GM23338 (cell line): Measurements from ENCODE around the gene ISG20.

Source experiments
- CREB1 ChIP-seq: fragments of 250-450 bp; sonication (Bioruptor Pico); IDR thresholded peaks from 2 replicates; pipeline ENCODE4 v1.5.0; 2020; ENCODE audit warnings: low read depth, mild to moderate bottlenecking, moderate library complexity
- ETS1 ChIP-seq: IDR thresholded peaks from 2 replicates; pipeline ENCODE4 v1.6.1; 2016; ENCODE audit warnings: antibody characterized with exemption
- EZH2 ChIP-seq: fragments of 200-600 bp; sonication (generic); IDR thresholded peaks from one replicate; pipeline ENCODE4 v1.8.0; 2017; ENCODE audit warnings: antibody characterized with exemption, mild to moderate bottlenecking, low read depth; ENCODE audit not compliant: unreplicated experiment
- EZH2phosphoT487 ChIP-seq: fragments of 200-600 bp; sonication (generic); IDR thresholded peaks from one replicate; pipeline ENCODE4 v1.8.1; 2018; ENCODE audit warnings: antibody characterized with exemption; ENCODE audit not compliant: unreplicated experiment
- JUNB ChIP-seq: IDR thresholded peaks from one replicate; pipeline ENCODE4 v1.6.1; 2016; ENCODE audit warnings: antibody characterized with exemption; ENCODE audit not compliant: unreplicated experiment
- NANOG ChIP-seq: IDR thresholded peaks from 2 replicates; pipeline ENCODE4 v1.6.1; 2016; ENCODE audit warnings: antibody characterized with exemption, borderline replicate concordance
- POLR2AphosphoS5 ChIP-seq: IDR thresholded peaks from 2 replicates; pipeline ENCODE4 v1.6.1; 2016; ENCODE audit warnings: antibody characterized with exemption, low read depth
- REST ChIP-seq: IDR thresholded peaks from one replicate; pipeline ENCODE4 v1.6.1; 2018; ENCODE audit warnings: antibody characterized with exemption; ENCODE audit not compliant: unreplicated experiment
- ZNF114 ChIP-seq: fragments of 250-450 bp; sonication (Bioruptor Pico); IDR thresholded peaks from 2 replicates; pipeline ENCODE4 v1.5.0; 2020; ENCODE audit warnings: mild to moderate bottlenecking, moderate library complexity
- ZNF331 ChIP-seq: fragments of 250-450 bp; sonication (Bioruptor Pico); IDR thresholded peaks from 2 replicates; pipeline ENCODE4 v1.5.0; 2020; ENCODE audit warnings: low read depth, mild to moderate bottlenecking, moderate library complexity
- ZNF462 ChIP-seq: fragments of 250-450 bp; sonication (Bioruptor Pico); IDR thresholded peaks from 2 replicates; pipeline ENCODE4 v1.5.0; 2020; ENCODE audit warnings: mild to moderate bottlenecking, moderate library complexity
- TF ChIP-seq, protein P1 (sequence below), 2 experiments: fragments of 200-600 bp in 1 of 2; sonication (generic) in 1 of 2; conservative IDR thresholded peaks; 2 replicates each; pipeline versions ENCODE4 v1.5.1 to v1.6.1; 2016 to 2017; ENCODE audit warnings: antibody characterized with exemption in 2 of 2, low read depth in 2 of 2, mild to moderate bottlenecking in 2 of 2, moderate library complexity in 1 of 2

GRCh38 chr15:88609344-88610090 lies 29.3 kb upstream of the ISG20 start:
- TF ChIP-seq POLR2AphosphoS5 (no peak), REST (no peak), ETS1 (no peak), ZNF114 (CRISPR knock-in tag) (no peak), EZH2 (no peak), EZH2phosphoT487 (no peak), ZNF331 (CRISPR knock-in tag) (no peak), CREB1 (CRISPR knock-in tag) (no peak), ZNF462 (CRISPR knock-in tag) (no peak), JUNB (no peak), NANOG (no peak)
- TF ChIP-seq, protein P1, sequence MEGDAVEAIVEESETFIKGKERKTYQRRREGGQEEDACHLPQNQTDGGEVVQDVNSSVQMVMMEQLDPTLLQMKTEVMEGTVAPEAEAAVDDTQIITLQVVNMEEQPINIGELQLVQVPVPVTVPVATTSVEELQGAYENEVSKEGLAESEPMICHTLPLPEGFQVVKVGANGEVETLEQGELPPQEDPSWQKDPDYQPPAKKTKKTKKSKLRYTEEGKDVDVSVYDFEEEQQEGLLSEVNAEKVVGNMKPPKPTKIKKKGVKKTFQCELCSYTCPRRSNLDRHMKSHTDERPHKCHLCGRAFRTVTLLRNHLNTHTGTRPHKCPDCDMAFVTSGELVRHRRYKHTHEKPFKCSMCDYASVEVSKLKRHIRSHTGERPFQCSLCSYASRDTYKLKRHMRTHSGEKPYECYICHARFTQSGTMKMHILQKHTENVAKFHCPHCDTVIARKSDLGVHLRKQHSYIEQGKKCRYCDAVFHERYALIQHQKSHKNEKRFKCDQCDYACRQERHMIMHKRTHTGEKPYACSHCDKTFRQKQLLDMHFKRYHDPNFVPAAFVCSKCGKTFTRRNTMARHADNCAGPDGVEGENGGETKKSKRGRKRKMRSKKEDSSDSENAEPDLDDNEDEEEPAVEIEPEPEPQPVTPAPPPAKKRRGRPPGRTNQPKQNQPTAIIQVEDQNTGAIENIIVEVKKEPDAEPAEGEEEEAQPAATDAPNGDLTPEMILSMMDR (conservative IDR thresholded peaks at IDR 0.05; ENCODE audit: low read depth in 2 of 2), result no peak
